HFF-Myc (cell line): ENCODE data around the gene ZNF555.

Experiments used
- DNase-seq: peaks from one replicate; pipeline ENCODE4 v3.0.0-alpha.2; 2011; ENCODE audit warnings: low read depth; ENCODE audit errors: extremely low read depth
- H3K4me3 ChIP-seq: replicated peaks from 2 replicates; pipeline ENCODE4 v1.5.1; 2011; ENCODE audit warnings: low read depth, mild to moderate bottlenecking, control low read depth, low read length
- TF ChIP-seq, protein P1 (sequence below): IDR thresholded peaks from 2 replicates; pipeline ENCODE4 v1.5.1; 2012; ENCODE audit warnings: mild to moderate bottlenecking, low read depth, low read length, control low read depth; ENCODE audit errors: missing control alignments

The ZNF555 gene

DNA sequence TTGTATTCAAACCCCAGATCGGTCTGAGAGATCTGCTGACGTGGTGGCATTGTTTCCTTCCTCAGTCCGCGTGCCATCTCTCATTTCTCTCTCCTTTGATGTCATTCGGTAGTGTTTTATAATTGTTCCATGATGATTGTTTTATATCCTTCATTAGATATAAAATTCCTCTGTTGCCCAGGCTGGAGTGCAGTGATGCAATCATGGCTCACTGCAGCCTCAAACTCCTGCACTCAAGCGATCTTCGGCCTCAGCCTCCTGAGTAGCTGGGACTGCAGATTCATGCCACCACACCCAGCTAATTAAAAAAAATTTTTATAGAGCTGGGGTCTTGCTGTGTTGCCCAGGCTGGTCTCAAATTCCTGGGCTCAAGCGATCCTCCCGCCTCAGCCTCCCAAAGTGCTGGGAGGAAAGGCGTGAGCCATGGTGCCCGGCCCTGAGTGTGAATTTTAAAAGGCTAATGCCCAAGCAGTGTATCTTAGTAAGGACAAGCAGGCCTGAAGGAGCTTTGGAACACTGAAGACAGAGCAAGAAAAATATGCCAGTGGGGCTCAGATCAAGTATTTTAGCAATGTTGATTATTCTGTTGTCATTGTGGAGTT, 64.7 kb downstream of the ZNF555 start:
- TF ChIP-seq, protein P1, sequence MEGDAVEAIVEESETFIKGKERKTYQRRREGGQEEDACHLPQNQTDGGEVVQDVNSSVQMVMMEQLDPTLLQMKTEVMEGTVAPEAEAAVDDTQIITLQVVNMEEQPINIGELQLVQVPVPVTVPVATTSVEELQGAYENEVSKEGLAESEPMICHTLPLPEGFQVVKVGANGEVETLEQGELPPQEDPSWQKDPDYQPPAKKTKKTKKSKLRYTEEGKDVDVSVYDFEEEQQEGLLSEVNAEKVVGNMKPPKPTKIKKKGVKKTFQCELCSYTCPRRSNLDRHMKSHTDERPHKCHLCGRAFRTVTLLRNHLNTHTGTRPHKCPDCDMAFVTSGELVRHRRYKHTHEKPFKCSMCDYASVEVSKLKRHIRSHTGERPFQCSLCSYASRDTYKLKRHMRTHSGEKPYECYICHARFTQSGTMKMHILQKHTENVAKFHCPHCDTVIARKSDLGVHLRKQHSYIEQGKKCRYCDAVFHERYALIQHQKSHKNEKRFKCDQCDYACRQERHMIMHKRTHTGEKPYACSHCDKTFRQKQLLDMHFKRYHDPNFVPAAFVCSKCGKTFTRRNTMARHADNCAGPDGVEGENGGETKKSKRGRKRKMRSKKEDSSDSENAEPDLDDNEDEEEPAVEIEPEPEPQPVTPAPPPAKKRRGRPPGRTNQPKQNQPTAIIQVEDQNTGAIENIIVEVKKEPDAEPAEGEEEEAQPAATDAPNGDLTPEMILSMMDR = no peak
- no peak for DNase-seq

DNA sequence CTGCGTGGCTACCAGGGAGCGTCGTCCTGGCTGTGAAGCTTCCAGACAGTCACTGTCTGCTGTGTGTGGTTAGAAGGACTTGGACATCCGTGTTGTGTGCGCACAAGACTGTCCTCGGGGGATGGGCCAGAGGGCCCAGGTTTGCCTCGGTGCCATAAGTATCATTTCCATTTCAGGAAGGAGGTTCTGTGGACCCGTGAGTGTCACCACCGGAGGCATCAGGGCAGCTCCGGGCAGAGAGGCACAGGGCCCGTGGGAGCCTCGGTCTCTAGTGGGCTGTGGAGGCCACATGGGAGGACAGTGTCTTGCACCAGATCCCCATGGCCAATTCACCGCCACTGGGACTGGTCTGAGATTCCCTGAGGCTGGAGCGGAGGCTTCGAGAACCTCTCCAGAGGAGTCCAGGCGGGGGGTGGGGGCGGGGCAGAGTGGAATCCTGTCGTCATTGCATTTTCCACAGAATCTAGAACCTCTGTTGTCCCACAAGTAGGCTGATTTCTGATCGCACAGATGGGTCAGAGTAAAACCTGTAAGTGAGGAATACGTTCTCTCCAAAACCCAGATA, 65.4 kb downstream of the ZNF555 start:
- H3K4me3 ChIP-seq = no peak overlapping the region
- TF ChIP-seq, protein P1 = no peak
- no peak for DNase-seq

More for the DNA sequence above, 64.7 kb downstream of the ZNF555 start:
- no peak overlapping the region for H3K4me3 ChIP-seq
